MM.1S (cell line): Measurements from ENCODE around the gene WFDC10B.

ENCODE experiments used
- DNase-seq: peaks from one replicate; pipeline ENCODE4 v3.0.0-alpha.2; 2015
- H2AFZ ChIP-seq: fragments of 300-600 bp; sonication (generic); 2 replicates; pipeline ENCODE4 v1.6.0; 2016; ENCODE audit warnings: antibody characterized with exemption, low read length
- H3F3A ChIP-seq: fragments of 300-600 bp; sonication (generic); 2 replicates; pipeline ENCODE4 v1.6.1; 2016; ENCODE audit warnings: mild to moderate bottlenecking, antibody characterized with exemption, low read length, moderate library complexity, mixed read lengths; ENCODE audit not compliant: insufficient read depth
- H3K27ac ChIP-seq: fragments of 300-600 bp; sonication (generic); 2 replicates; pipeline ENCODE4 v1.5.1; 2016; ENCODE audit warnings: mild to moderate bottlenecking, low read length
- H3K27me3 ChIP-seq: fragments of 300-600 bp; sonication (generic); replicated peaks from 2 replicates; pipeline ENCODE4 v1.6.0; 2016; ENCODE audit warnings: low read length; ENCODE audit not compliant: insufficient read depth
- H3K36me3 ChIP-seq: fragments of 300-600 bp; sonication (generic); replicated peaks from 2 replicates; pipeline ENCODE4 v1.6.1; 2016; ENCODE audit warnings: mild to moderate bottlenecking, low read length, mixed read lengths; ENCODE audit not compliant: insufficient read depth
- H3K4me1 ChIP-seq: fragments of 300-600 bp; sonication (generic); 2 replicates; pipeline ENCODE4 v1.6.1; 2016; ENCODE audit warnings: low read length, mixed read lengths
- H3K4me2 ChIP-seq: fragments of 300-600 bp; sonication (generic); 2 replicates; pipeline ENCODE4 v1.6.0; 2016; ENCODE audit warnings: low read depth, low read length
- H3K4me3 ChIP-seq: fragments of 300-600 bp; sonication (generic); 2 replicates; pipeline ENCODE4 v1.5.1; 2016; ENCODE audit warnings: low read length, mixed read lengths
- H3K79me2 ChIP-seq: fragments of 300-600 bp; sonication (generic); 2 replicates; pipeline ENCODE4 v1.6.1; 2016; ENCODE audit warnings: mixed run types, low read length, mixed read lengths
- H3K9ac ChIP-seq: fragments of 300-600 bp; sonication (generic); 2 replicates; pipeline ENCODE4 v1.6.1; 2016; ENCODE audit warnings: low read length, mixed read lengths
- H3K9me2 ChIP-seq: fragments of 300-600 bp; sonication (generic); replicated peaks from 2 replicates; pipeline ENCODE4 v1.6.1; 2016; ENCODE audit warnings: mild to moderate bottlenecking, low read length, mixed read lengths; ENCODE audit not compliant: insufficient read depth
- H3K9me3 ChIP-seq: fragments of 300-600 bp; sonication (generic); replicated peaks from 2 replicates; pipeline ENCODE4 v1.6.1; 2016; ENCODE audit warnings: mild to moderate bottlenecking, low read length, mixed read lengths; ENCODE audit not compliant: insufficient read depth
- H4K20me1 ChIP-seq: fragments of 300-600 bp; sonication (generic); 2 replicates; pipeline ENCODE4 v1.6.1; 2016; ENCODE audit warnings: mild to moderate bottlenecking, low read length, moderate library complexity, mixed read lengths; ENCODE audit not compliant: insufficient read depth
- CTCF ChIP-seq: fragments of 300-600 bp; sonication (generic); IDR thresholded peaks from 2 replicates; pipeline ENCODE4 v1.5.1; 2016; ENCODE audit warnings: antibody characterized with exemption, low read length, mixed read lengths
- EZH2 ChIP-seq: fragments of 300-600 bp; sonication (generic); optimal IDR thresholded peaks from 2 replicates; pipeline ENCODE3; 2017; ENCODE audit warnings: low read depth, mild to moderate bottlenecking, antibody characterized with exemption, low read length, mixed read lengths
- EZH2phosphoT487 ChIP-seq: fragments of 300-600 bp; sonication (generic); IDR thresholded peaks from 2 replicates; pipeline ENCODE4 v1.6.1; 2018; ENCODE audit warnings: antibody characterized with exemption, low read length

The WFDC10B gene

GRCh38 chr20:45639687-45640086 is 65.1 kb downstream of the WFDC10B start:
- no peaks in the 10 kb centered on the region for H3K79me2 ChIP-seq
- no peaks in the 10 kb centered on the region for H4K20me1 ChIP-seq
- no peak for DNase-seq
- TF ChIP-seq EZH2phosphoT487 = no peak
- TF ChIP-seq EZH2 = no peak
- TF ChIP-seq CTCF = no peak
- H3K36me3 ChIP-seq = no peaks in the 10 kb centered on the region
- no peaks in the 10 kb centered on the region for H3K4me1 ChIP-seq
- H3K27ac ChIP-seq = no peak overlapping the region
- H3K4me3 ChIP-seq = no peak overlapping the region
- no peaks in the 10 kb centered on the region for H3F3A ChIP-seq
- H3K4me2 ChIP-seq = no peak overlapping the region
- no peak overlapping the region for H2AFZ ChIP-seq
- no peaks in the 10 kb centered on the region for H3K9me2 ChIP-seq
- no peaks in the 10 kb centered on the region for H3K27me3 ChIP-seq
- no peak overlapping the region for H3K9ac ChIP-seq
- H3K9me3 ChIP-seq = no peaks in the 10 kb centered on the region

GRCh38 chr20:45636513-45636912 is 68.3 kb downstream of the WFDC10B start:
- H2AFZ ChIP-seq = no peak overlapping the region
- no peaks in the 10 kb centered on the region for H3K9me2 ChIP-seq
- no peaks in the 10 kb centered on the region for H3K27me3 ChIP-seq
- no peaks in the 10 kb centered on the region for H3K9me3 ChIP-seq
- DNase-seq = no peak
- no peaks in the 10 kb centered on the region for H3K79me2 ChIP-seq
- no peaks in the 10 kb centered on the region for H3K4me1 ChIP-seq
- H3K27ac ChIP-seq = no peak overlapping the region
- no peaks in the 10 kb centered on the region for H4K20me1 ChIP-seq
- TF ChIP-seq EZH2phosphoT487 (no peak), EZH2 (no peak), CTCF (no peak)
- H3K9ac ChIP-seq = no peak overlapping the region
- no peaks in the 10 kb centered on the region for H3F3A ChIP-seq
- no peaks in the 10 kb centered on the region for H3K36me3 ChIP-seq
- no peak overlapping the region for H3K4me3 ChIP-seq
- no peak overlapping the region for H3K4me2 ChIP-seq
